Stimulated activated CD4-positive, alpha-beta T cell treated with anti-CD3 and anti-CD28 coated beads, Interleukin-2, amount 100 ng/mL, for 48 hours (primary cell): ENCODE measurements around the gene ALG10.
"Not testable (repeated sequence)": the region's sequence is repeated elsewhere in the genome, so short reads cannot be mapped to it uniquely, and the experiment has no call there.

Experiments used
- DNase-seq, 2 donors: peaks; one replicate each; pipeline ENCODE4 v3.0.0-alpha.2; 2020

ALG10 gene, protein sequence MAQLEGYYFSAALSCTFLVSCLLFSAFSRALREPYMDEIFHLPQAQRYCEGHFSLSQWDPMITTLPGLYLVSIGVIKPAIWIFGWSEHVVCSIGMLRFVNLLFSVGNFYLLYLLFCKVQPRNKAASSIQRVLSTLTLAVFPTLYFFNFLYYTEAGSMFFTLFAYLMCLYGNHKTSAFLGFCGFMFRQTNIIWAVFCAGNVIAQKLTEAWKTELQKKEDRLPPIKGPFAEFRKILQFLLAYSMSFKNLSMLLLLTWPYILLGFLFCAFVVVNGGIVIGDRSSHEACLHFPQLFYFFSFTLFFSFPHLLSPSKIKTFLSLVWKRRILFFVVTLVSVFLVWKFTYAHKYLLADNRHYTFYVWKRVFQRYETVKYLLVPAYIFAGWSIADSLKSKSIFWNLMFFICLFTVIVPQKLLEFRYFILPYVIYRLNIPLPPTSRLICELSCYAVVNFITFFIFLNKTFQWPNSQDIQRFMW

DNA sequence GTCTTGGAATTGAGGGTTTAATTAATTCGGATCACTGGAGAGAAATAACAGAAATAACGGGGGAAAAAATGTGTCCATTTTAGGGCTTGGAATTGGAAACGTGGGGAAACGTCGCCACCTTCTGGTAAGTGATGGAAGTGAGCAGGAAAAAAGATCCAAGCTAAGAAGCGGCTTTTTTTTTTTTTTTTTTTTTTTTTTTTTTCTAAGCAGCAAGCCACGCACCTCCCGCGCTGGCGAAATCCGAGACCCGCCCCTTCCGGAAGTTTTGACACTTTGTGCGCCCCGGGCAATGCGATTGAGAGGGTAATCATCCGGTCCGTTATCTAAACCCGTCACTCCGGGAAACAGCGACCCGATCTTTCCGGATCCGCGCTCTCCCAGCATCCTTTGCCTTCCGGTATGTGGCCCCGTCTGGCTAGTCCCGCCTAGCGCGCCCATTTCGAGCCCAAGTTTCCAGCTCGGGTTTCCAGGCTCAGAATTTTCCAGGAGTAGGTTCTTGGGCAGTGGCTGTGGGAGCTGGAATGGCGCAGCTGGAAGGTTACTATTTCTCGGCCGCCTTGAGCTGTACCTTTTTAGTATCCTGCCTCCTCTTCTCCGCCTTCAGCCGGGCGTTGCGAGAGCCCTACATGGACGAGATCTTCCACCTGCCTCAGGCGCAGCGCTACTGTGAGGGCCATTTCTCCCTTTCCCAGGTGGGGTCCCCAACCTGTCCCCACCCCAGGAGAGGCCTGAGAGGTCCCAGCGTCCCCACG lies at the start of gene ALG10:
TSS of gene ALG10 (plus strand) at position 418 of the 752 bp plus-strand sequence. CDS start at position 522, 104 bp downstream.
- peak; percentile 89 for DNase-seq

DNA sequence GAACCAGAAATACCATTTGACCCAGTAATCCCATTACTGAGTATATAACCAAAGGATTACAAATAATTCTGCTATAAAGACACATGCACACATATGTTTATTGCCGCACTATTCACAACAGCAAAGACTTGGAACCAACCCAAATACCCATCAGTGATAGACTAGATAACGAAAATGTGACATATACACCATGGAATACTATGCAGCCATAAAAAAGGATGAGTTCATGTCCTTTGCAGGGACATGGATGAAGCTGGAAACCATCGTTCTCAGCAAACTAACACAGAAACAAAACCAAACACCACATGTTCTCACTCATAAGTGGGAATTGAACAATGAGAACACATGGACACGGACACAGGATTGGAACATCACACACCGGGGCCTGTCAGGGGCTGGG lies 49.4 kb upstream of the ALG10 start:
- not testable (repeated sequence) for DNase-seq

DNA sequence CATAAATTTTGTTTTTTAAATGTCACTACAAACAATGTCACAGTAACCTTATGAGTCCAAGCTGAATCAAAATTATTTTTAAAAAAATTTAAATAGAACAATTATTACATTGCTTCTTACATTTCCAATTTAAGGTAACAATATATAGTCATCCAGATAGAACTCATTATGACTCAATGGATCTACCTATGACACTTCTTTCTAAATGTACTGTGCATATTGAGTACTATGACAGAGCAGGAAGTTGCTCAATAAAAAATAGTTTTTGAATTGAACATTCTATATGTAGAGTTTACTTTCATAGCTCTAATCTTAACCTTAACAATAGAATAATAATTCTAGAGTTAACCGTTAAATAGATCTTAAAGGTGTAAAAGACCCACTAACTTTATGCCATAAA lies 44.4 kb upstream of the ALG10 start:
- DNase-seq, result no peak

GRCh38 chr12:33988197-33988805 lies 34.0 kb upstream of the ALG10 start:
- DNase-seq, result no peak

- no peak for DNase-seq
Measured at GRCh38 chr12:33988913-33989312, 33.4 kb upstream of the ALG10 start.

- no peak for DNase-seq
Measured at GRCh38 chr12:33994857-33995808, 27.2 kb upstream of the ALG10 start.

DNA sequence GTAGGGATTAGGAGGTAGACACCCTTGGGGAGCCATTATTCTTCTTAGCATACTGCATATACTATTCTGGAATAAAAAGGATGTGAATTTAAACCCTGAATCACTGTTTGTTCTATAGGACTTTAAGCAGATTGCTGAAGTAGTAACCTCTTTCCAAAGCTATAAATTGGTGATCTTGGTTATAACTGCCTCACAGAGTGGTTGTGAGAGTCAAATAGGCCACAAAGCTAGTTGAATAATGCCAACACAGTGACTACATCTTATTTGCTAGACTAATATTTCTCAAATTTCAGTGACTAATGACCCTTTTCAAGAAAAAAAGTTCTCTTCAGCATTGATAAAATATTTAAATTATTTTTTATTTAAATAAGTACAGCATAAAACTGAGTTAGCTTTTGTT lies 13.5 kb upstream of the ALG10 start:
- DNase-seq, result not testable (repeated sequence)

DNA sequence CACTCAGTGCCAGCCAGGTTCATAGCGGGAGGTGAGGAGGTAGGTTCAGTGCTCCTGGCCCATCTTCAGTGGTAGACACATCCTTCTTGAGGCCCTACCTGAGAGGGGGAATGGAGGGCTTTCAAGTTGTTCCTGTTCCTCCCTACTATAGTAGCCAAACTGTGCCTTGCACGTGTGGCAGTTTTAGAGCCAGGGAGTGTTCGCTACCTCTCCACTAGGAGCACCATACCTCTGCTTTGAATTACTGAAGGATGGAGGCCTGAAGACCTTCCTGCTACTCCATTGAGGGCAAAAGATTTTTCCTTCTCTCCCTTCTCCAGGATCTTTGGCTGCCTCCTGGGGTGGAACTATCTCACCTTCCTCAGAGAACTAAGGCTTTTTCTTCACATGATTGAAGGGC lies 5.9 kb upstream of the ALG10 start:
- DNase-seq, result no peak

DNA sequence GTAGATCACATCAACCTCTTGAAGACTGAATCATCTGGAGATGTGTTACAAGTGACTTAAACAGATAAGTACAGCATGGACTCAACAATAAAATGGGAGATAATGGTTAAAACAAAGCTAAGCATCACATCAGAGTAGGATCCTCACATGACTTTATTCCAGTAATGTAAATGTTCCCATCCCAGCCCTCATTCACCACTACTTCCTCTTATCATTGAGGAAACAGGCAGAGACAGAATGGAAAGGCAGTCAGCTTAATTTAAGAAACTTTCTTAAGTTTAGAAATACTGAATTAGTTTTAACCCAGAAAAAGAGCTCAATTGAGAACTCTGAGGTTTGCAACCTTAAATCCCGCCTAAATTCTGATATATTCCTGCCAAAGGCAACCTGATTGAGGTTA lies 1.2 kb upstream of the ALG10 start:
- no peak for DNase-seq

GRCh38 chr12:34027661-34028060 lies 5.4 kb downstream of the ALG10 start:
- not testable (repeated sequence) for DNase-seq

DNA sequence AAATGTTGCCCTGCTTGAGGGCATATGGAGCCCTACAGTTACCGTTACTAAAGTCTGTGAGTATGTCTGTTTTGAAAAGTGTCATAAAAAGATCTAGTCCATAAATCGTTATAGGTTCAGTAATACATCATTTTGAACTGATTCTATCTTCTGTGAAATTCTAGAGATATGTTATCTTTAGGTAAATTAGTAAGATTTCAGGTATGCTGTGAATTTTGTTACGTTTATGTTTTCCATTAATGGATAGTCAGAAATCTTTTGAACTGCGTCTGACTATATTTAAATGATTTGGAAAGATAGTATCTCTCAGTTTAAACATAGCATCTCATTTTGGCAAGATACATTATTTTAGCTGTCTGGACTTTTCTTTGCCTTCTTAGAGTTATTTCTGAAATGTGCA lies 8.3 kb downstream of the ALG10 start:
- DNase-seq, result no peak

GRCh38 chr12:34033628-34034296 lies 11.5 kb downstream of the ALG10 start:
- no peak for DNase-seq

DNA sequence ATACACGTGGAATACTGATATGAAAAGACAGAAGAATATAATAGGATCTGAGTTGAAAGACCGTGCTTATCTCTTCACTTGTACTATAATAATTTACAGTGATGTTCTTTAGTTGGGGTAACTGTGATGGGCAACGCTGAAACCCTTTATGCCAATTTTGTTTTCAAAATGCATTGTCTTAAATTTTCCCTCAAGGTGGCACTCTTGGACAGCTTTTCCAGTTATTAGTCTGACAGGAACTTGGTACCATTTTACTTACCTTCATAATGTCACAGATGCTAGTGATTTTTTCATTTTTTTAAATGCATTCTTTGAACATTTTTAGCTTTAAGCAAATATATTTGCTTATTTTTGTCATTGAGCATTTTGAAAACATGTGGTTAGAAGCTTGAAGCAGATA lies 16.1 kb downstream of the ALG10 start:
- not testable (repeated sequence) for DNase-seq

DNA sequence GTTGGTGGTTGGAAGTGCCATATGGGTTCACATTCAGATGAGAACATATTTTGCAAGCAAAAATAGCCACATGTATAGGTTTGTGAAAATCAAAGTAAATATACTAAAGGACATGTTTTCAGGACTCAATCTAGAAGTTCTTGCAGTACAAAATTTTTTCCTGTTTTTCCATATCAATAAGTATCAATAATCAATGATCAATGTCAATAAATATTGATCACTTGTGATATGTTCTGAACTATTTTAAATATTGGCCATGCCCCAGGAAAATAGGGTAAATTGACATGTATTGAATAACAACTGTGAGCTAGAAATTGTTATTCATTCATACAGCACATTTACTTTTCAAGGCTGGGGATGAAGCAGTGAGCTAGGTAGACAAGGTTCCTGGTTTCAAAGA lies 24.3 kb downstream of the ALG10 start:
- no peak for DNase-seq

DNA sequence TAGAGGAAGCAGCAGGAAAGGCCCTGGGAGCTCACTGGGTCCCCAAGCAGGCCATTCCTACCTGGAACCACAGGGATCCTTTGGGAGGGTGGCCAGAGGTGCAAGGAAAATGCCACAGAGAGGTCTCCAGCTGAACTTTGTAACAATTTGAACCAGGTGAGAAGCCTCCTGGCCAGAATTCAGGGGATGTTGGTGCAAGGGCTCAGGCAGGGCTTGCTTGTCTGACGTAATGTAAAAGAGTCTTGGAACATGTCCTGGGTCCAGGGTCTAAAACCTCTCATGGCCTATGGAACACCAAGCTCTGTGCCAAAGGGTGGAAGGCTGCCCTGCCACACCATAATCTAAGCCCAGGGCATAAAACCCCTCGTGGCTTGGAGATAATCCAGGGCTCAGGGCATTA lies 25.6 kb downstream of the ALG10 start:
- not testable (repeated sequence) for DNase-seq

- DNase-seq, result no peak
Measured at GRCh38 chr12:34048714-34049113, 26.4 kb downstream of the ALG10 start.

DNA sequence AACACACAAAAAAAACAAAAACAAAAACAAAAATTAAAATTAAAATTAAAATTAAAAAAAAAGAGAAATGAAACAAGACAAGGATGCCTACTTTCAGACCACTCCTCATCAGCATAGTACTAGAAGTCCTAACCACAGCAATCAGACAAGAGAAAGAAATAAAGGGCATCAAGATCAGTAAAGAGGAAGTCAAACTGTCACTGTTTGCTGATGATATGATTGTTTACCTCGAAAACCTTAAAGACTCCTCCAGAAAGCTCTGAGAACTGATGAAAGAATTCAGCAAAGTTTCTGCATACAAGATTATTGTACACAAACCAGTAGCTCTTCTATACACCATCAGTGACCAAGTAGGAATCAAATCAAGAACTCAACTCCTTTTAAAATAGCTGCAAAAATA lies 29.2 kb downstream of the ALG10 start:
- DNase-seq, result no peak

DNA sequence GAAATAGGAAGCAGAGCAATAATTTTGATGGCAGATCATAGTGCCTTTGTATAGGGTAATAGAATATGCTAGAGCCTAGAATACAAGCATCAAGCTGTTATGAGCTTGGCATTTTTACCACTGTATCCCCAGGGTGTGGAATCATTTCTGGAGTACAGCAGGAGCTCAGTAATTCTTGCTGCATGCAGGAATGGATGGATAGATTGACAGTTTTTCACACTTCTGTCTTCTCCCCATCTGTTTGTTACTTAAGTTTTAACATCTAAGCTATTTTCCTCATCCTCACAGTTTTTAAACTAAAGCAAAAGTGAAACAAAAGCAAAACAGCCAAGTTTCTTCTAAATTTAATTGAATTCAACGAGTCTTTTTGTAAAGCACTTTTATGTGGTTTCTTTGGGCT lies 32.6 kb downstream of the ALG10 start:
- DNase-seq, result no peak
